KOPT-K1 (cell line): Measurements from ENCODE around the gene SPSB1.

Source experiments
- H3K27ac ChIP-seq: fragments of 200-600 bp; sonication (generic); 2 replicates; pipeline ENCODE4 v1.5.1; 2016; ENCODE audit warnings: antibody characterized with exemption, mild to moderate bottlenecking, low read depth, low read length; ENCODE audit not compliant: poor library complexity, severe bottlenecking
- H3K36me3 ChIP-seq: fragments of 200-600 bp; sonication (generic); 2 replicates; pipeline ENCODE4 v1.5.1; 2017; ENCODE audit warnings: antibody characterized with exemption, mild to moderate bottlenecking, low read length, moderate library complexity; ENCODE audit not compliant: insufficient read depth
- H3K9me3 ChIP-seq: fragments of 200-600 bp; sonication (generic); 2 replicates; pipeline ENCODE4 v1.5.1; 2017; ENCODE audit warnings: antibody characterized with exemption, low read length, mild to moderate bottlenecking; ENCODE audit not compliant: insufficient read depth, poor library complexity, severe bottlenecking

The SPSB1 gene

DNA sequence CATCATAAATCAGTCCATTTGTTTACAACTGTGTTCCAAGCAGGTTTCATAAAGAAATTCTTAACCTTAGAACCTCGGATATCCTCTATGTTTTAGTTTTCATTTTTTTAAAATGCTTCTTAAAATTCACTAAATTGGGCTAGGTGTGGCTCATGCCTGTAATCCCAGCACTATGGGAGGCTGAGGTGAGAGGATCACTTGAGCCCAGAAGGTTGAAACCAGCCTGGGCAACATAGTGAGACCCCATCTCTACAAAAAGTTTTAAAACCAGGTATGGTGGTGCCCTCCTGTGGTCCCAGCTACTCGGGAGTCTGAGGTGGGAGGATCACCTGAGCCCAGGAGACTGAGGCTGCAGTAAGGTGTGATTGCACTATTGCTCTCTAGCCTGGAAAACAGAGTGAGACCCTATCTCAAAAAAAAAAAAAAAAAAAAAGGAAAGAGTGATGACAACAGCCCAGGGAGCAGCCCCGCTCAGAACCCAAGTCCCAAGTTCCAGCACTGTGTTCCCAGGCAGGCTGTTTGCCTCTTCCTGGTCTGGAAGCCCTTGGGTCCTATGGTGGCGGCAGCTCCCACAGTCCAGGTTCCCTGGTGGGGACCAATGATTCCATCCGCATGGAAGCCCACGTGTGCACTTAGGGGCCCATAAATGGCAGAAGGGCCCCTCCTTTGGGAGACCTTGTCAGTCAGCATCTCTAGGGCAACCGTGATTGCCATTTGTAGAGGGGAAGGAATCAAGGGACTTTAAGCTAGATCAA is 24.7 kb upstream of the SPSB1 start:
- peaks cover 14% of the 10 kb centered on the region; the same call in 1 of the 2 replicates for H3K36me3 ChIP-seq
- H3K27ac ChIP-seq = no peak overlapping the region
- no peaks in the 10 kb centered on the region for H3K9me3 ChIP-seq

GRCh38 chr1:9269078-9269501 is 23.6 kb upstream of the SPSB1 start:
- Histone ChIP-seq H3K36me3 (peaks cover 12% of the 10 kb centered on the region; the same call in 1 of the 2 replicates), H3K9me3 (no peaks in the 10 kb centered on the region), H3K27ac (no peak overlapping the region)

DNA sequence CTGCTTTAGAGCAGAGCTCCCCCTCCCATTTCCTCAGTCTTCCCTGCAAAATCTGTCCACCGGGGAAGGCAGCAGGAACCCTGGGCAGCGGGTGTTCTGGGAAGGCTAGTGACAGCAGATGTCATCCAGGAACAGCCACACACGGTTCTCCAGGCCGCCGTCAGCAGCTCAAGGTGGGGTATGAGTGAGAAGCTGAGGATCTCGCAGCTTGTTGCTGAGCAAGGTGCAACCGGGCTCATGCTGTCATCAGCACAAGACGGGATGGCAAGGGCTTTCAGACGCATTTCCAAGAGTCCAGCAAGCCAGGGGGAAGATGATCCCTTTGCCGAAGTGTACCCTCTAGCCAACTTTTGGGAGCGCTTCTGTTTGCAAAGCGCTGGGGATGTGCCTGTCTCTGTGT is 23.0 kb upstream of the SPSB1 start:
- H3K9me3 ChIP-seq = no peaks in the 10 kb centered on the region
- H3K36me3 ChIP-seq = peaks cover 5% of the 10 kb centered on the region; the same call in 1 of the 2 replicates
- no peak overlapping the region for H3K27ac ChIP-seq

DNA sequence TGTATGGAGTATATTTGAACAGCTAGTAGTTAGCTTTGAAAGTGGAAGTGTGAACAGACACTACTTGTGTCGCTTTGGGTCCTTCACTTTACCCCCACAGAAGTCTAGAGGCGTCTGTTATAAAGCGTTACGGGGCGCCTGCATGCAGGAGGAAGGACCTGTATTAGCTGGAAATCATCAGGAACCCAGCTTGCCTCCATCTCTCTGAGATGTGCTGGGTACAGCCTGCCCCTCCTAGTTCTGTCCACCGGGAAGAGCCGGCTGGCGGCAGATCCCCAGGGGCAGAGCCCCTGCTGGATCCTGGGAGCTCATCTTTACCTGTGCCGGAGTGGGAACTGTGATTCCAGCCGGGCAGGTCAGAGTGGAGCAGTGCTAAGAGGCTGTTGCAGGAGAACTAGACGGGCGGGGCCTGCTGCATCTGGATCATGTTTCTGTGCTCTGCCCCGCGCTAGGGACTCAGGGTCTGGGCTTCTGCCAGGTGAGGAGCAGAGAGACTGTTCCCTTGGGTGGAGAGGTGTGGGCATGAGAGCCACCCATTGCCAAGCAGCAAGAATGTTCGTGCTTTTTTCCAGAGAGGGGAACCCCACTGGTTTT is 22.3 kb upstream of the SPSB1 start:
- no peaks in the 10 kb centered on the region; the same call in 1 of the 2 replicates for H3K36me3 ChIP-seq
- H3K9me3 ChIP-seq = no peaks in the 10 kb centered on the region
- H3K27ac ChIP-seq = no peak overlapping the region

DNA sequence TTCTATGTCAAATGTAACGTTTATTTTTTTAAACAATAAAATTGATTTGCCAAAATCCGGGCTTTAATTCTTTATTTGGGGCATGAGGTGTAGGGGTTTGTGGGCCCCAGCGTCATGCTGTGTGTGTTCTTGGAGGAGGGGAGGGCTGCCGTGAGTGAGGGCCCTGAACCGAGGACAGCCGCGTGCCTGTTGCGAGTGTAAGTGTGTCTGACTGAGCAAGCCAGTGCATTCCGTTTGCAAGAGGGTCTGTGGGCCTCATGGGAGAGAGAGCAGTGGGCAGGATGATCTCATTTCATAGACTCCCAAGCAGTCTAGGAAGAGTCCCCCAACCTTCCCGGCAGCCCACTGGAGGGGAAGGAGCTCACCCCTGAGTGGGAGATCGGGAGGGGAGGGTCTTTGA is 21.4 kb upstream of the SPSB1 start:
- Histone ChIP-seq H3K36me3 (no peaks in the 10 kb centered on the region; the same call in 1 of the 2 replicates), H3K9me3 (no peaks in the 10 kb centered on the region), H3K27ac (no peak overlapping the region)

- Histone ChIP-seq H3K36me3 (no peaks in the 10 kb centered on the region; the same call in 1 of the 2 replicates), H3K27ac (no peak overlapping the region), H3K9me3 (no peaks in the 10 kb centered on the region)
Measured at GRCh38 chr1:9271861-9272595, 20.7 kb upstream of the SPSB1 start.

DNA sequence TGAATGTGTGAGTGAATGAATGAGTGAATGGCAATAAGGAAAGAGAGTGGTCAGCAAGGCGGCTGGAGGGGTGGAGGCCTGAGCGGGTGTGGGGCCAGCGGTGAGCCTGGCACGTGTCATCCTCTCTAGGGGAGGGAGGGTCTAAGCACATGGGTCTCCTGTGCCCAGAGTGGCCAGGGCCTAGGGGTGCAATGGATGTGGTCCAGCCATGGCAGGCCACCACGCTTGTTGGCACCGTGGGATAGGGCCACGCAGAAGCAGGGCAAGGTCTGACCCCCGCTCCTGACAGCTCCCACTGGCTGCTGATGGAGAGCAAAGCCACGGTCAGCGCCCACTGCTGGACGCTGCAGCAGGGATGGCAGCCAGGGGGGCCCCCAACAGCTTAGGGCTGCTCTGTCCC is 19.5 kb upstream of the SPSB1 start:
- no peaks in the 10 kb centered on the region; the same call in 1 of the 2 replicates for H3K36me3 ChIP-seq
- no peak overlapping the region for H3K27ac ChIP-seq
- peaks cover 6% of the 10 kb centered on the region for H3K9me3 ChIP-seq

DNA sequence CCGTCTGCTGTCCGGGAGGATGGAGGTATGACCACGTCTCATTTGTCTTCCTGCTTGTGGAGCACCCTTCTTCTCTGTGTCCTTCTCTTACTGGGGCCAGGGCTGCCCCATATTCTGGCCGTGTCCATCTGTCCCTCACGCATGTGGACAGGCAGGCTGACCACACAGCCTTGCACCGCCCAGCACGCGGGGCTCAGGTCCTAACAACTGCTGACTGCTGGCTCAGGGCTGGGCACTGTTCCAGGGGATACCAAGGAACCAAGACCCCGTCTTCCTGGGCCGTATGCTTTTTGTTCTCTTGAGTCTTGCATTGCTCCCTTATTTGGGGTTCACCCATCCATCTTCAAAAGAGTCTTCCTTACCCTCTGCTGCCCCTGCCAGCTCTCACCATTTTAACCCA is 17.5 kb upstream of the SPSB1 start:
- peaks cover 6% of the 10 kb centered on the region for H3K9me3 ChIP-seq
- no peaks in the 10 kb centered on the region for H3K36me3 ChIP-seq
- no peak overlapping the region for H3K27ac ChIP-seq

DNA sequence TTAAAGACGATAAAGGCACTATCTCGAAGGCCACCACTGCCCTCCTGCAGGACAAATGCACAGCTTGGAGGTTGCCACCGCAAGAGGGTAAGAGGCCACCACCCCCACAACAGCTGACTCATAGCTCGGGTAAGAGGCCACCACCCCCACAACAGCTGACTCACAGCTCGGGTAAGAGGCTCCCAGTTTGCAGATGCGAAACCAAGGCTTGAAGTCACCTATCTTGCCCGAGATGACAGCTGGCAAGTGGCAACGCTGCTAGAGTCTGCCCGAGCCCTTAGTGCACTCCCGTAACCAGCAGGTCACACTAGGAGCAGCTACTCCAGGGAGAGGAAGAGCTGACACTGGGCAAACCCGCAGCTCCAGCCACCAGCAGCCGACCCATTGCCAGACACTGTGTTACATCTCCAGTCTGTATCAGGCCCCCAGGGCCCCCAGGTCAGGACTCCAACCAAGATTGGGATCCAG is 17.1 kb upstream of the SPSB1 start:
- Histone ChIP-seq H3K9me3 (peaks cover 6% of the 10 kb centered on the region), H3K36me3 (no peaks in the 10 kb centered on the region), H3K27ac (peak overlapping the region; percentile 49)

DNA sequence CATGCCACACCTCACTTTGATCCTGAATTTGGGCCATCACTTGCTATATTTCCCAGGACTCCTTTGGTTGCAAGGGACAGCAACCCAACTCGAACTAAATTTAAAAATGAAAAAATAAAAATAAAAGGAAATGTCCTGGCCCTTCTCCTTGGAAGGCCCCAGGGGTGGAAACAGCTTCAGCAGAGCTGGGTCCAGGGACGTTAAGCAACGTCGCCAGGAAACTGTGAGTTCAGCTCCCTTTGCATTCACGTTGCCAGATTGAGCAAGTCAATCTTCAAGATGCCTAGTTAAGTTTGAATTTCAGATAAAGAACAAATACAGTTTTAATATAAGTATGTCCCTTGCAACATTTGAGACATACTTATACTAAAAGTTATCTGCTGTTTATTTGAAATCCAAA is 14.6 kb upstream of the SPSB1 start:
- Histone ChIP-seq H3K36me3 (no peaks in the 10 kb centered on the region), H3K27ac (peak overlapping the region; percentile 87), H3K9me3 (peaks cover 6% of the 10 kb centered on the region)

DNA sequence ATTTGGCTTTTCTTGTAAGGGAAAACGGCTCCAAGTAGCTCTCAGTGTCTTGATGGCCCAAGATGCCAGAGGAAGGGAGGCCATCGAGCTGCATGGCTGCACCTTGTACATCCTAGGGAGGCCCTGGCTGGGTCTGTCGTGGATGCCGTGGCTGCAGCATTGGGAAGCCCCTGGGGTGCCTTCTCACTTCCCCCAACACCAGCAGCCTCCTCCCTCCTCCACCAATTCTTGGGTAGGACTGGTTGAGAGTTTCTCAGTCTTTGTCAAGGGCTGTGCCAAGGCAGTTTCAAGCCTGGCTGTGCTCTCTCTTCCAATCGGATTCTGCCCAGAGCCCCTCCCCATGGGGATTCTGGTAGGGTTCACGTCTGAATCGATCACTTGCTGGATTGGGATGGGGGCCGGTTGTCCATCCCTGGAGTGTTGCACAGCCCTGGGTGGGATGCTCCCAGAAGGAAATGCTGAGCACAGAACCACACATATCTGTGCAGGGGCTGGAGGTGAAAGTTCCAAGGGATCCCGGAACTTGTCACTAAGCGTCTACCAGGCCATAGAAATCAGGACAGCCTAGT is 14.0 kb upstream of the SPSB1 start:
- peak overlapping the region; percentile 87 for H3K27ac ChIP-seq

DNA sequence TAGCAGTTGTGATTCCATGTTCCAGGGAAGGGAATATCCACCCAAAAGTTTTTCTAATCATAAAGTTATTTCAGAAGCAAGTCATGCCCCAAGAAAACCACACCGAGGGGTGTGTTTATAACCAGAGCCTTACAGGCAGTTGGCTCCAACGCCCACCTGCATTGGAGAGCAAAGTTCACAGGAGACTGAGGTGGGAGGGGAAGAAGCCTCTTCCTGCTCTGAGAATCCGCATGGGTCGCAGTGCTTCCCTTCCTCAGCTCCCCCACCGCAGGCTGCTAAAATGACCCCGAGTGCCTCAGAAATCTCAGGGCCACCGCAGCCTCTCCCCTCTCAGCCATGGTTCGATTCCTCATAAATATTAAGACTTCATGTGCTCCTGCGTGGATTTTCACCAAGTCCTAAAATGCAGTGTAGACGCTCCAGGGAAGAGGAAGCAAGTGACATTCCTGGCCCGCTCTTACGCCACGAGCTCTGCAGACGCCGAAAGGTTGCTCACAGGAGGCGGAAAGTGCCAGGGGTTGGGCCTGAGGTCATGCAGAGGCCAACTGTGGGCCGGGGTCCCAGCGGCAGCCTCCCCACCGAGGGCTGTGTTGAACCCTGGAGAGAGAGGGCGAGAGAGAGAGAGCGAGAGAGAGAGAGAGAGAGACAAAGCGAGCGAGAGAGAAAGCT is 13.4 kb upstream of the SPSB1 start:
- Histone ChIP-seq H3K9me3 (peaks cover 9% of the 10 kb centered on the region), H3K27ac (peak overlapping the region; percentile 87), H3K36me3 (no peaks in the 10 kb centered on the region)

More for the DNA sequence above, 14.0 kb upstream of the SPSB1 start:
- H3K9me3 ChIP-seq = peaks cover 6% of the 10 kb centered on the region
- no peaks in the 10 kb centered on the region for H3K36me3 ChIP-seq

DNA sequence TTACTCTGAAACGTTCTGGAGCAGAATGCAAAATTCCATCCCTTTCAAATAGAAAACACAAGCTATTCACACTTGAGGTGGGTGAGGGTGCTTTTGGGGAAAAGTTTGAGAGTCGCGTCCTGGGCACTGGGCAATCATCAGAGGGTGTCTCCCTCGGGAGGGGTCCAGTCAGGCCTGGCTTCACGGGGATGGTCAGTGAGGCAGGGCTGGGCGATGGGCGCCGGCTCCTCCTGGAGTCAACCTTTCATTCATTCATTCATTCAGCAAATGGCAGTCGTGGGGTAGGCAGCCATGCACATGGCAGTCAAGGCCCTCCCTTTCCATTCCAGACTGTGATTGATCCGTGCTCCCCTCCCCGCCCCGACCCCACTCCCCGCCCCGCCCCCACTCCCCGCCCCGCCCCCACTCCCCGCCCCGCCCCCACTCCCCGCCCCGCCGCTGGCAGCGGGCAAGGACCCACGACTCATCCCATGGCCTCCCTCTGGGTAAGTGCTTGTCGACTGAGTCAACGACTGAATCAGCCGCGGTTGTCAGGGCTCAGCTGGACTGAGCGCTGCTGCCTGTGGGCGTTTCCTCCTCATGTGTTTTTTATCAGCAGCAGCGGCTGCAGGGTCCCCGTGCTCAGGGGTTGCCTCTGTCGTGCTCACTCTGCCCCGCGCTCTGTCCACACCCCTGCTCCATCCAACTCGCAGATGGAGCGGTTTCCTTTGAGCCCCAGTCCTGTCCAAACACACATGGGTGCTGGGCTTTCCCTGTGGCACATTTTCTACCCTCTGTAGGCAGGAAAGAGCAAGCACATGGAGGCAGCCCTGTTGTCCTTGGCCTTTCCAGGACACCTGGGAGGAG is 12.5 kb upstream of the SPSB1 start:
- Histone ChIP-seq H3K9me3 (peaks cover 11% of the 10 kb centered on the region), H3K27ac (peak overlapping the region; percentile 87), H3K36me3 (no peaks in the 10 kb centered on the region)
